SK-N-SH treated with all-trans-retinoic acid at 6 μM for 48 hours (cell line): ENCODE data around the gene MIA2.

ENCODE experiments used
- ARNTL ChIP-seq: fragments of 450-650 bp; formaldehyde crosslinking; IDR thresholded peaks from 2 replicates; pipeline ENCODE4 v1.5.0; 2020; ENCODE audit warnings: low read depth, mild to moderate bottlenecking, moderate library complexity, borderline replicate concordance
- ESRRG ChIP-seq: fragments of 250-450 bp; sonication (Bioruptor Pico); IDR thresholded peaks from 2 replicates; pipeline ENCODE4 v1.6.1; 2021; ENCODE audit warnings: mild to moderate bottlenecking
- GLIS3 ChIP-seq: fragments of 250-450 bp; sonication (Bioruptor Pico); IDR thresholded peaks from 2 replicates; pipeline ENCODE4 v1.5.0; 2020; ENCODE audit warnings: mild to moderate bottlenecking, moderate library complexity
- ISL1 ChIP-seq: fragments of 250-450 bp; sonication (Bioruptor Pico); IDR thresholded peaks from 2 replicates; pipeline ENCODE4 v2.1.2; 2022; ENCODE audit warnings: mild to moderate bottlenecking, moderate library complexity
- PATZ1 ChIP-seq: fragments of 250-450 bp; sonication (Bioruptor Pico); IDR thresholded peaks from 2 replicates; pipeline ENCODE4 v1.8.0; 2020; ENCODE audit warnings: mild to moderate bottlenecking, moderate library complexity, borderline replicate concordance
- RARB ChIP-seq: fragments of 250-450 bp; sonication (Bioruptor Pico); IDR thresholded peaks from 2 replicates; pipeline ENCODE4 v1.8.0; 2021; ENCODE audit warnings: mild to moderate bottlenecking, moderate library complexity
- SNAI2 ChIP-seq: fragments of 250-450 bp; sonication (Bioruptor Pico); IDR thresholded peaks from 2 replicates; pipeline ENCODE4 v1.5.0; 2020; ENCODE audit warnings: mild to moderate bottlenecking, moderate library complexity
- TOX ChIP-seq: fragments of 250-450 bp; sonication (Bioruptor Pico); IDR thresholded peaks from 2 replicates; pipeline ENCODE4 v1.8.0; 2021; ENCODE audit warnings: mild to moderate bottlenecking, moderate library complexity, borderline replicate concordance
- ZFP30 ChIP-seq: fragments of 450-650 bp; formaldehyde crosslinking; IDR thresholded peaks from 2 replicates; pipeline ENCODE4 v1.5.0; 2022; ENCODE audit warnings: mild to moderate bottlenecking, moderate library complexity
- ZNF70 ChIP-seq: fragments of 450-650 bp; formaldehyde crosslinking; IDR thresholded peaks from 2 replicates; pipeline ENCODE4 v1.5.0; 2020; ENCODE audit warnings: mild to moderate bottlenecking, moderate library complexity
- ZNF8 ChIP-seq: fragments of 450-650 bp; formaldehyde crosslinking; IDR thresholded peaks from 2 replicates; pipeline ENCODE4 v1.5.0; 2020; ENCODE audit warnings: mild to moderate bottlenecking, moderate library complexity
- TF ChIP-seq, protein P1 (sequence below): fragments of 250-450 bp; sonication (Bioruptor Pico); IDR thresholded peaks from 2 replicates; pipeline ENCODE4 v1.5.1; 2021; ENCODE audit warnings: mild to moderate bottlenecking, moderate library complexity

- no peak for TF ChIP-seq ZNF70 (CRISPR knock-in tag)
- TF ChIP-seq TOX (CRISPR knock-in tag): no peak
- no peak for TF ChIP-seq RARB (CRISPR knock-in tag)
- TF ChIP-seq PATZ1 (CRISPR knock-in tag): no peak
- TF ChIP-seq ARNTL (CRISPR knock-in tag): no peak
- no peak for TF ChIP-seq ZNF8 (CRISPR knock-in tag)
- TF ChIP-seq ISL1: no peak
- no peak for TF ChIP-seq GLIS3 (CRISPR knock-in tag)
- TF ChIP-seq, protein P1, sequence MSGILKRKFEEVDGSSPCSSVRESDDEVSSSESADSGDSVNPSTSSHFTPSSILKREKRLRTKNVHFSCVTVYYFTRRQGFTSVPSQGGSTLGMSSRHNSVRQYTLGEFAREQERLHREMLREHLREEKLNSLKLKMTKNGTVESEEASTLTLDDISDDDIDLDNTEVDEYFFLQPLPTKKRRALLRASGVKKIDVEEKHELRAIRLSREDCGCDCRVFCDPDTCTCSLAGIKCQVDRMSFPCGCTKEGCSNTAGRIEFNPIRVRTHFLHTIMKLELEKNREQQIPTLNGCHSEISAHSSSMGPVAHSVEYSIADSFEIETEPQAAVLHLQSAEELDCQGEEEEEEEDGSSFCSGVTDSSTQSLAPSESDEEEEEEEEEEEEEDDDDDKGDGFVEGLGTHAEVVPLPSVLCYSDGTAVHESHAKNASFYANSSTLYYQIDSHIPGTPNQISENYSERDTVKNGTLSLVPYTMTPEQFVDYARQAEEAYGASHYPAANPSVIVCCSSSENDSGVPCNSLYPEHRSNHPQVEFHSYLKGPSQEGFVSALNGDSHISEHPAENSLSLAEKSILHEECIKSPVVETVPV (CRISPR knock-in tag): no peak
- no peak for TF ChIP-seq SNAI2 (CRISPR knock-in tag)
- TF ChIP-seq ESRRG (CRISPR knock-in tag): no peak
- no peak for TF ChIP-seq ZFP30 (CRISPR knock-in tag)
These were observed 22.5 kb upstream of the MIA2 start for GRCh38 chr14:39211109-39211741.
